KMS-11 (cell line): ENCODE measurements around the gene TENM4.

Source experiments
- H2AFZ ChIP-seq: fragments of 200-600 bp; sonication (generic); 2 replicates; pipeline ENCODE4 v1.6.1; 2016; ENCODE audit warnings: antibody characterized with exemption, mixed run types, low read depth
- H3K27ac ChIP-seq: fragments of 200-600 bp; sonication (generic); 2 replicates; pipeline ENCODE4 v1.6.1; 2016; ENCODE audit warnings: mild to moderate bottlenecking, mixed run types
- H3K27me3 ChIP-seq: fragments of 200-600 bp; sonication (generic); 2 replicates; pipeline ENCODE4 v1.6.1; 2017; ENCODE audit warnings: mild to moderate bottlenecking, low read depth, mixed run types, moderate library complexity; ENCODE audit not compliant: insufficient read depth
- H3K36me3 ChIP-seq: fragments of 200-600 bp; sonication (generic); 2 replicates; pipeline ENCODE4 v1.6.1; 2017; ENCODE audit warnings: mild to moderate bottlenecking, mixed run types; ENCODE audit not compliant: insufficient read depth
- H3K4me1 ChIP-seq: fragments of 200-600 bp; sonication (generic); 2 replicates; pipeline ENCODE4 v1.6.1; 2016; ENCODE audit warnings: mild to moderate bottlenecking, low read depth, mixed run types; ENCODE audit not compliant: poor library complexity, severe bottlenecking
- H3K4me2 ChIP-seq: fragments of 200-600 bp; sonication (generic); 2 replicates; pipeline ENCODE4 v1.7.0; 2016; ENCODE audit warnings: mild to moderate bottlenecking, mixed run types
- H3K4me3 ChIP-seq: fragments of 200-600 bp; sonication (generic); IDR thresholded peaks from 2 replicates; pipeline ENCODE4 v1.6.1; 2017; ENCODE audit warnings: low read depth, low read length, mixed read lengths; ENCODE audit not compliant: insufficient read depth
- H3K79me2 ChIP-seq: fragments of 200-600 bp; sonication (generic); 2 replicates; pipeline ENCODE4 v1.6.1; 2016; ENCODE audit warnings: low read depth, mixed run types; ENCODE audit not compliant: insufficient read depth
- H3K9ac ChIP-seq: fragments of 200-600 bp; sonication (generic); 2 replicates; pipeline ENCODE4 v1.6.1; 2016; ENCODE audit warnings: mild to moderate bottlenecking, mixed run types
- H4K20me1 ChIP-seq: fragments of 200-600 bp; sonication (generic); 2 replicates; pipeline ENCODE4 v1.6.1; 2016; ENCODE audit warnings: mild to moderate bottlenecking, mixed run types; ENCODE audit not compliant: insufficient read depth
- CTCF ChIP-seq: fragments of 200-600 bp; sonication (generic); conservative IDR thresholded peaks from 2 replicates; pipeline ENCODE4 v1.6.1; 2017; ENCODE audit warnings: low read depth, mild to moderate bottlenecking, antibody characterized with exemption, low read length, moderate library complexity, mixed read lengths

TENM4 gene

DNA sequence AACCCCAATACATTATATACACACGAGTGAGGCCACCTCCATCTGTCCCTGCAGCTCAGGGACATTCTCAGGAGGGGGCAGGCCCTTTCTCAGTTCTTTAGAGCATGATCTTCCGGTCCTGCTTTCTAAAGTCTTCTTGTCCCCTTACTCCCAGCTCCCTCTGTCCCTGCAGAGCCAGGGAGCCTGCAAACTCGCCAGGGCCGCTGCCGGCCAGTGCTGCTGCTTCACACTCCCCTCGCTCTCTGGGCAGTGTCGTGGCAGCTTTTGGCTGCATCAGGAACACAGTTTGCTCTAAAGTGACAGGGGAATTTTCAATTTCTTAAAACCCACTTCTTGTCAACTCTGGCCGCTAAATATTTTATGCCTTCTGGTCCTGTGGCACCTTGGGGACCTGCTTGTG is 736.0 kb downstream of the TENM4 start:
- Histone ChIP-seq H2AFZ (no peak overlapping the region), H3K27ac (no peak overlapping the region)

GRCh38 chr11:78699609-78700135 is 741.2 kb downstream of the TENM4 start:
- Histone ChIP-seq H4K20me1 (no peaks in the 10 kb centered on the region), H2AFZ (no peak overlapping the region), H3K4me1 (no peaks in the 10 kb centered on the region), H3K4me2 (no peak overlapping the region), H3K79me2 (no peaks in the 10 kb centered on the region), H3K36me3 (no peaks in the 10 kb centered on the region), H3K27me3 (no peaks in the 10 kb centered on the region), H3K4me3 (no peak overlapping the region), H3K9ac (no peak overlapping the region), H3K27ac (no peak overlapping the region)
- no peak for TF ChIP-seq CTCF

More for the DNA sequence above, 736.0 kb downstream of the TENM4 start:
- Histone ChIP-seq H3K27me3 (no peaks in the 10 kb centered on the region), H3K36me3 (no peaks in the 10 kb centered on the region), H3K79me2 (no peaks in the 10 kb centered on the region), H4K20me1 (no peaks in the 10 kb centered on the region), H3K9ac (no peak overlapping the region), H3K4me1 (no peaks in the 10 kb centered on the region), H3K4me3 (no peak overlapping the region), H3K4me2 (no peak overlapping the region)
- TF ChIP-seq CTCF: no peak

- H3K27ac ChIP-seq: no peak overlapping the region
- no peaks in the 10 kb centered on the region for H3K79me2 ChIP-seq
- no peak overlapping the region for H3K9ac ChIP-seq
- no peak for TF ChIP-seq CTCF
- no peaks in the 10 kb centered on the region for H3K36me3 ChIP-seq
- no peak overlapping the region for H3K4me3 ChIP-seq
- no peaks in the 10 kb centered on the region for H3K4me1 ChIP-seq
- H3K4me2 ChIP-seq: no peak overlapping the region
- H2AFZ ChIP-seq: no peak overlapping the region
- no peaks in the 10 kb centered on the region for H4K20me1 ChIP-seq
- H3K27me3 ChIP-seq: no peaks in the 10 kb centered on the region
Measured at GRCh38 chr11:78698612-78699011, 742.2 kb downstream of the TENM4 start.

DNA sequence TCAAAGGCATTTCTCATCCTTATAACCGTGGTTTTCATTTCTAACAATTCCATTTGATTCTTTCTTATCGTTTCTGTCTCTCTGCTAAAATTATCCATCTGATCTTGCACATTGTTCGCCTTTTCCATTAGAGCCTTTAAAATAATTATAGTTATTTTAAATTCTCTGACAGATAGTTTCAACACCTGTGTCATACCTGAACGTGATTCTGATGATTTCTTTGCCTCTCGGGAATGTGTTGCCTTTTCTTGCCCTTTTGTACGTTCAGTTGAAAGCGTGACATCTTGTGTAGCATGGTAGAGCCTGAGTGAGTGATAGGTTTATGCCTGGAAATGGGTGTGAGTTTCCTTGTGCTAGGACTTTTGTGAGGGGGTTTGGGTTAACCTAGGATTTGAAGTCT is 744.7 kb downstream of the TENM4 start:
- no peak overlapping the region for H3K27ac ChIP-seq
- no peaks in the 10 kb centered on the region for H3K27me3 ChIP-seq

More for the DNA sequence above, 744.7 kb downstream of the TENM4 start:
- no peaks in the 10 kb centered on the region for H4K20me1 ChIP-seq
- no peaks in the 10 kb centered on the region for H3K36me3 ChIP-seq
- no peak overlapping the region for H3K4me2 ChIP-seq
- no peak overlapping the region for H3K4me3 ChIP-seq
- no peak for TF ChIP-seq CTCF
- no peaks in the 10 kb centered on the region for H3K79me2 ChIP-seq
- no peak overlapping the region for H2AFZ ChIP-seq
- no peak overlapping the region for H3K9ac ChIP-seq
- no peaks in the 10 kb centered on the region for H3K4me1 ChIP-seq
